ENCODE measurements around the gene OR9Q2. TPM values are rescaled to one million over a fixed set of nuclear protein-coding genes. Genes with fewer than 3 reads are reported as not detected.

Gene OR9Q2
- total RNA-seq, 1 donor from 2014 or later: not detected

DNA sequence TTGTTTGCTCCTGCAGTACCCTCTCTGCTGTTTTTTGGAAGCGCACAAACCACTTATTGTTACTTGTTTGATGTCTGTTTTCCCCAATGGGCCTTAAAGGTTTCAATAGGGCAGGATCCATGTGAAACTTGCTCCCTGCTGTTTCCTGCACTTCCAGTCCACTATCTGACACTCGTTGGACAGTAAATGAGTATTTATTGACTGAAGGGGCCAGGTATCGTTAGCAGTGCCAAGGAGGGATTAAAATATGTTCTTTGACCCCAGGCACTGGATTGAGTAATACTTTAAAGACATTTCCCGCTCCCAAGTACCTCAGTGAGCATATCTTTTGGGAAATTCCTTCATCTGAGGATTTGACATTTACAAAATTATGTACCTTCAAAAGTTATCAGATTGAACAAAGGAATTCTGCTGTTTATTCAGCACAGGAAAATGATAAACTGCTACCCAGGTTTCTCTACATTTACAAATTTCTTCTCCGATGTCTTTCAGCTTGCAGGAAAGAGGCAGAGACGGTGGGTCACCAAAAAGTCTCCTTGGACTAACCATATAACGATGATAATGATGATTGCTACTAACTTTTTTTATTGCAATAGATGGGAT, 23.3 kb upstream of the OR9Q2 start:
- Mint-ChIP-seq H3K36me3 (ENCODE audit: low read depth) (no peaks in the 10 kb centered on the region), H3K9me3 (ENCODE audit: low read depth) (no peaks in the 10 kb centered on the region), H3K27me3 (ENCODE audit: low read depth) (peaks cover 12% of the 10 kb centered on the region), H3K4me3 (ENCODE audit: unreplicated experiment) (no peak overlapping the region), H3K4me1 (ENCODE audit: low read depth) (no peaks in the 10 kb centered on the region), H3K27ac (ENCODE audit: unreplicated experiment) (no peak overlapping the region)
- TF ChIP-seq, protein P1, sequence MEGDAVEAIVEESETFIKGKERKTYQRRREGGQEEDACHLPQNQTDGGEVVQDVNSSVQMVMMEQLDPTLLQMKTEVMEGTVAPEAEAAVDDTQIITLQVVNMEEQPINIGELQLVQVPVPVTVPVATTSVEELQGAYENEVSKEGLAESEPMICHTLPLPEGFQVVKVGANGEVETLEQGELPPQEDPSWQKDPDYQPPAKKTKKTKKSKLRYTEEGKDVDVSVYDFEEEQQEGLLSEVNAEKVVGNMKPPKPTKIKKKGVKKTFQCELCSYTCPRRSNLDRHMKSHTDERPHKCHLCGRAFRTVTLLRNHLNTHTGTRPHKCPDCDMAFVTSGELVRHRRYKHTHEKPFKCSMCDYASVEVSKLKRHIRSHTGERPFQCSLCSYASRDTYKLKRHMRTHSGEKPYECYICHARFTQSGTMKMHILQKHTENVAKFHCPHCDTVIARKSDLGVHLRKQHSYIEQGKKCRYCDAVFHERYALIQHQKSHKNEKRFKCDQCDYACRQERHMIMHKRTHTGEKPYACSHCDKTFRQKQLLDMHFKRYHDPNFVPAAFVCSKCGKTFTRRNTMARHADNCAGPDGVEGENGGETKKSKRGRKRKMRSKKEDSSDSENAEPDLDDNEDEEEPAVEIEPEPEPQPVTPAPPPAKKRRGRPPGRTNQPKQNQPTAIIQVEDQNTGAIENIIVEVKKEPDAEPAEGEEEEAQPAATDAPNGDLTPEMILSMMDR (IDR thresholded peaks at IDR 0.05): no peak
- no peak for DNase-seq (ENCODE audit: low spot score)

DNA sequence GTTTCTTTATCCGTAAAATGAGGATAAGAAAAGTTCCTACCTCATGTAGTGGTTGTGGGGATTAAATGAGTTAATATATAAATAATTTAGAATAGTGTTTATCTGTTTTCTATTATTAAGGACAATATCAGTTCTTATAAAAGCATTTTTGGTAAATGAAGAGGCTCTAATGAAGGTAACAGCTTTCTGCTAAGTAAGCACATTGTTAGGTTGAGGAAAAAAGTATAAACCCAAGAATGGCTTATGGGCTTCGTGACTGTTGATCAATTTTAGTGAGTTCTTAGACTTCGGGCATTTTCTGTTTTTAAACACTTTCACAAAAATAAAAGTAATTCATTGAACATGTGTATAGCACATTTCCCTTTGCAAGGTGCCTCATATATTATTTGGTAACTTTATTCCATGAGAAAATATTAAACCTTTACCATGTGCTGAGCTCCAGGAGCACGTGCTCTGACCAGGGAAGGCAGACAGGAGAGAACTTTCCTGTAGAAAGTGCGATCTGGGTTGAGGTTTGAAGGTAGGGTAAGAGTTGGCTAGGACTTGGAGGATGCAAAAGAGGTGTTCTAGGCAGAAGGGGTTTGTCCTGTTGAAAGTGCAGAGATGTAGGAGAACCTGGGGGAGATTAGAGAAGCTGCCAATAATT, 11.3 kb upstream of the OR9Q2 start:
- Mint-ChIP-seq H3K9me3 (ENCODE audit: low read depth) (no peaks in the 10 kb centered on the region), H3K27ac (ENCODE audit: unreplicated experiment) (no peak overlapping the region), H3K4me3 (ENCODE audit: unreplicated experiment) (no peak overlapping the region), H3K4me1 (ENCODE audit: low read depth) (no peaks in the 10 kb centered on the region), H3K27me3 (ENCODE audit: low read depth) (peaks cover 2% of the 10 kb centered on the region), H3K36me3 (ENCODE audit: low read depth) (no peaks in the 10 kb centered on the region)
- TF ChIP-seq, protein P1 (IDR thresholded peaks at IDR 0.05): no peak
- DNase-seq (ENCODE audit: low spot score): no peak

DNA sequence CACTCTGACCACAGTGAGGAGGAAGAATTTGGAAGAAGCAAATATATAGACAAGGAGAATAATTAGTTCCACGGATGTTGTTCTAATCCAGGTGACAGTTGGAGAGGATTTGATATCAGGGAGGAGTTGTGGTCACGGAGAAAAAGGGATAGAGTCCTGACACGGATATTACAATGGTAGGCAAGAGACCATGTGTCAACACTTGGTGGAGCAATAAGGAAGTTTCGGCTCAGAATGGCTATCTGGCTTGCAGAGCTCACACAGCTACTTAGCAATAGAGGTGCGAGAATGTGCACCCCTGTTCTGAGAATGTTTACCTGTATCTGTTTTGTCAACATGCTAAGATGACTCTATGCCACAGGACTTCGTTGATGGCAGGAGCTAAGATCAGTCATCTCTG, 10.4 kb upstream of the OR9Q2 start:
- Mint-ChIP-seq H3K27ac (ENCODE audit: unreplicated experiment) (no peak overlapping the region), H3K27me3 (ENCODE audit: low read depth) (peaks cover 2% of the 10 kb centered on the region), H3K4me1 (ENCODE audit: low read depth) (no peaks in the 10 kb centered on the region), H3K4me3 (ENCODE audit: unreplicated experiment) (no peak overlapping the region), H3K9me3 (ENCODE audit: low read depth) (no peaks in the 10 kb centered on the region), H3K36me3 (ENCODE audit: low read depth) (no peaks in the 10 kb centered on the region)
- no peak for DNase-seq (ENCODE audit: low spot score)
- TF ChIP-seq, protein P1 (IDR thresholded peaks at IDR 0.05): no peak

DNA sequence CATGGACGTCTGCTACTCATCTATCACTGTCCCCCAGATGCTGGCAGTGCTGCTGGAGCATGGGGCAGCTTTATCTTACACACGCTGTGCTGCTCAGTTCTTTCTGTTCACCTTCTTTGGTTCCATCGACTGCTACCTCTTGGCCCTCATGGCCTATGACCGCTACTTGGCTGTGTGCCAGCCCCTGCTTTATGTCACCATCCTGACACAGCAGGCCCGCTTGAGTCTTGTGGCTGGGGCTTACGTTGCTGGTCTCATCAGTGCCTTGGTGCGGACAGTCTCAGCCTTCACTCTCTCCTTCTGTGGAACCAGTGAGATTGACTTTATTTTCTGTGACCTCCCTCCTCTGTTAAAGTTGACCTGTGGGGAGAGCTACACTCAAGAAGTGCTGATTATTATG, 9.2 kb upstream of the OR9Q2 start:
- Mint-ChIP-seq H3K27ac (ENCODE audit: unreplicated experiment) (no peak overlapping the region), H3K36me3 (ENCODE audit: low read depth) (no peaks in the 10 kb centered on the region), H3K4me3 (ENCODE audit: unreplicated experiment) (no peak overlapping the region), H3K9me3 (ENCODE audit: low read depth) (no peaks in the 10 kb centered on the region), H3K27me3 (ENCODE audit: low read depth) (peaks cover 2% of the 10 kb centered on the region), H3K4me1 (ENCODE audit: low read depth) (no peaks in the 10 kb centered on the region)
- no peak for DNase-seq (ENCODE audit: low spot score)
- TF ChIP-seq, protein P1 (IDR thresholded peaks at IDR 0.05): no peak

DNA sequence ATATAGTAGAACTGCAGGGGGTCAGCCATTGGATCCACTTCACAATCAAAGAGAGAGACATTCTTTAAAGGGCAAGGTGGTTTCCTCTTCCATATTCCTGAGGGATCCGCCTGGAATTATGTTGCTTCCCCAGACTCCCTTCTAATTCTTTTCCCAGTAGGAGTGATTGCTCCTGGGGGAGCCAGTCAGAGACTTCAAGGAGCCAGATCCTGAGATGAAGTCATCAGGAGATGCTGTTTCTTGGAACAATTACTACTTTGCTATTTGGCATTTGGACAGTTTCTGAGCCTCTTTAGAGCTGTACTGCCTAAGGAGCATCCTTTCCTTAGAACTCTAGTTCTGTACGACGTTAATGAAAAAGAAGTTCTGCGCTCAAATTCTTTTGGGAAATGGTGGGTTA, 1.9 kb upstream of the OR9Q2 start:
- TF ChIP-seq, protein P1 (IDR thresholded peaks at IDR 0.05): no peak
- DNase-seq (ENCODE audit: low spot score): no peak
- Mint-ChIP-seq H3K36me3 (ENCODE audit: low read depth) (no peaks in the 10 kb centered on the region), H3K27ac (ENCODE audit: unreplicated experiment) (no peak overlapping the region), H3K4me3 (ENCODE audit: unreplicated experiment) (no peak overlapping the region), H3K9me3 (ENCODE audit: low read depth) (no peaks in the 10 kb centered on the region), H3K4me1 (ENCODE audit: low read depth) (no peaks in the 10 kb centered on the region), H3K27me3 (ENCODE audit: low read depth) (peaks cover 4% of the 10 kb centered on the region)
